H1 (cell line): Measurements from ENCODE around the gene NT5E.

Source experiments
- BRCA1 ChIP-seq: IDR thresholded peaks from 2 replicates; pipeline ENCODE4 v1.6.1; 2012; ENCODE audit warnings: low read depth, low read length, improper control_type of control experiment
- CTCF ChIP-seq, 3 experiments: IDR thresholded peaks; 1 replicate in 2 of 3; 2 replicates in 1 of 3; pipeline versions ENCODE4 v1.5.1 to v1.6.1; 2011; ENCODE audit warnings: low read length in 3 of 3, mild to moderate bottlenecking in 3 of 3, inconsistent platforms in 2 of 3, low read depth in 1 of 3, moderate library complexity in 1 of 3; ENCODE audit not compliant: insufficient read depth in 1 of 3; ENCODE audit errors: control extremely low read depth in 1 of 3
- EZH2 ChIP-seq: fragments of 200-600 bp; sonication (generic); IDR thresholded peaks from 2 replicates; pipeline ENCODE4 v1.7.1; 2012; ENCODE audit warnings: low read depth, mild to moderate bottlenecking, moderate library complexity, low read length, inconsistent platforms; ENCODE audit not compliant: severe bottlenecking
- JUN ChIP-seq: IDR thresholded peaks from 2 replicates; pipeline ENCODE4 v1.6.1; 2011; ENCODE audit warnings: low read depth, mild to moderate bottlenecking, improper control_type of control experiment, low read length
- POLR2A ChIP-seq, 2 experiments: IDR thresholded peaks; 1 replicate in 1 of 2; 2 replicates in 1 of 2; pipeline ENCODE4 v1.6.1; 2011; ENCODE audit warnings: low read depth in 2 of 2, low read length in 2 of 2, mild to moderate bottlenecking in 2 of 2; ENCODE audit errors: control extremely low read depth in 1 of 2
- POLR2AphosphoS5 ChIP-seq: IDR thresholded peaks from 2 replicates; pipeline ENCODE4 v1.6.1; 2011; ENCODE audit warnings: low read depth, low read length
- TBP ChIP-seq: IDR thresholded peaks from 2 replicates; pipeline ENCODE4 v1.6.1; 2011; ENCODE audit warnings: low read depth, low read length, improper control_type of control experiment
- USF2 ChIP-seq: IDR thresholded peaks from 2 replicates; pipeline ENCODE4 v1.6.1; 2011; ENCODE audit warnings: low read length, improper control_type of control experiment

- no peak for TF ChIP-seq POLR2A (IDR thresholded peaks at IDR 0.05; ENCODE audit: control extremely low read depth in 1 of 2, low read depth in 2 of 2, low read length in 2 of 2)
- TF ChIP-seq POLR2AphosphoS5 = no peak
- no peak for TF ChIP-seq BRCA1
- TF ChIP-seq USF2 = no peak
- TF ChIP-seq CTCF (IDR thresholded peaks at IDR 0.05; ENCODE audit: control extremely low read depth in 1 of 3, insufficient read depth in 1 of 3, low read depth in 1 of 3, low read length in 3 of 3) = no peak
- no peak for TF ChIP-seq JUN
- TF ChIP-seq EZH2 = no peak
- TF ChIP-seq TBP = no peak
These were observed 33.8 kb upstream of the NT5E start for GRCh38 chr6:85416049-85416448.
